SH-SY5Y (cell line): ENCODE data around the gene CCL26.

Source experiments
- GATA2 ChIP-seq: IDR thresholded peaks from 2 replicates; pipeline ENCODE4 v1.6.1; 2011; ENCODE audit warnings: mild to moderate bottlenecking, low read depth, low read length
- GATA3 ChIP-seq: IDR thresholded peaks from 2 replicates; pipeline ENCODE4 v1.6.1; 2011; ENCODE audit warnings: low read depth, mild to moderate bottlenecking, low read length, moderate library complexity

The CCL26 gene

DNA sequence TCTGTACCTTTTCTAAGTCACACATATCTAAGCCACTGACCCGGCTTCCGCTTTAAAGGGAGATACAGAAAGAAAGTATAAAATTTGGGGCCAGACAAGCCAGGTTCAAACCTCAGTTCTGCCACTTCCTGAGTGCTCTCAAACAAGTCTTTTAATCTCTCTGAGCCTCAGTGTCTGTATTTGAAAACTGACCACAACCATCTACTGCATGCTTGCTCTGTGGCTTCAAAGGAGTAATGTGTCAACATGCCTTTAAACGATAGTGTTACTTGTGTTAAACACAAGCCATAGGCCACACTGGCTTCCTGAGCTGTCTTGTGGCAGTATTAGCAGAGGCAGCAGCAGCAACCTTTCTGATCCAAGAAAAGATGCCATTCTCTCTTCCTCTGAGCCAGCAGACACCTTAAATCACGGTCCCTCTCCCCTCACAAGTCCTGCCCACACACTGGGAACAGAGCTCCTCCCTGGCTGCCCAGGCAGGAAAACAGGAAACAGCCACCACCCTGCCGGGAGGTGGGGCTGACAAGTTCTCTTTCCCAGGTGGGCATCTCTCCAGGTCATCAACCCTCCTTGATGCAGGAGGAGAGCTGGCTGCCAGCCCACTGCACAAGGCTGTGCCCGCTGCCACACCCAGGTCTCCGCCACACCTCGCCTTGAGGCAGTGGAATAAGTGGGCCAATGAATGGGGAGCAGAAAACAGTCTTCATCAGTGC lies 44.0 kb downstream of the CCL26 start:
- no peak for TF ChIP-seq GATA2
- TF ChIP-seq GATA3: no peak

DNA sequence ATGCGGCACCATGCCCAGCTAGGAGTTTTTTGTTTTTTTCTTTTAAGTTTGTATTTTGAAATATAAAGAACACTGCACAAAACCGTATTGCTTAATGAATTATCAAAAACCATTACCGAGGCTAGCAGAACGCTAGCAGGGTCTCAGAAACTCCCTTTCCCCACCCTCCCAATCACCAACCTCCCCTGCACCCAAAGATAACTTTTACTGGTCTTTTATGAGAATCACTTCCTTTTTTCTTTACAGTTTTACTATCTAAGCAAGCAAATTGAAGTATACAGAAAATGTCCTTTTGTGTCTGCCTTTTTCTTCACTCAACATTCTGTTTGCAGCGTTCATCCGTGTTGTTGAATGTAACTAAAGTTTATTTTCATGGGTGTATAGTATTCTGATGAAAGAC lies 46.7 kb downstream of the CCL26 start:
- TF ChIP-seq GATA3 (no peak), GATA2 (no peak)

DNA sequence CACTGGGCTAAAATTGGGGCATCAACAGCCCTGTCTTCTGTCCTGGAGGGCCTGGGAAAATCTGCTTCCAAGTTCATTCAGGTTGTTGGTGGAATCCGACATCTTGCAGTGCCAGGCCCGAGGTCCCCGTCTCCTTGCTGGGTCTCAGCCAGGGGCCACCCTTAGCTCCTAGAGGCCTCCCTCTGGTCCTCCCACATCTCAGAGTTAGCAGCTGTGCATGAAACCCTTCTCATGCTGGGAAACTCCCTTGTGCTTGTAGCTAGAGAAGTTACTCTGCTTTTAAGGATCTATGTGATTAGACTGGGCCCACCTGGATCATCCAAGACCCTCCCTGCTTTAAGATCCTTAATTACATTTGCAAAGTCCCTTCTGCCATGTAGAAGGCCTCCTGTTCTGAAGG lies 48.6 kb downstream of the CCL26 start:
- no peak for TF ChIP-seq GATA3
- TF ChIP-seq GATA2: no peak

- TF ChIP-seq GATA3 (no peak), GATA2 (no peak)
These were observed 49.6 kb downstream of the CCL26 start for GRCh38 chr7:75722373-75722772.

DNA sequence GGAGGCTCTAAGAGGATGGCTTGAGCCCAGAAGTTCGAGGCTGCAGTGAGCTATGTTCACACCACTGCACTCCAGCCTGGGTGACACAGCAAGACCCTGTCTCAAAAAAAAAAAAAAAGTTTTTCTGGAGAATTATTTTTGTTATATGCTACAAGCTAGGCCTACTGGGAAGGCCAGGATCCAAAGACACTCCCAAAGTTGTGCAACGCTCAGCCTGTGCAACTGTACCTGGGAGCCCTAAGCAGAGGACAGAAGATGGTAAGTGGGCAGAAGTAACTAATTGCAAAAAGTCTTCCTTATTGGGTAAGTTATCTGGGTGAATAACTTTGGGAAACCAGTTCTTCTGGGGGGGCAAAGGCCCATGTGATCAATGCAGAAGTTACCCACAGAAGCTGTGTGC lies 50.6 kb downstream of the CCL26 start:
- no peak for TF ChIP-seq GATA2

DNA sequence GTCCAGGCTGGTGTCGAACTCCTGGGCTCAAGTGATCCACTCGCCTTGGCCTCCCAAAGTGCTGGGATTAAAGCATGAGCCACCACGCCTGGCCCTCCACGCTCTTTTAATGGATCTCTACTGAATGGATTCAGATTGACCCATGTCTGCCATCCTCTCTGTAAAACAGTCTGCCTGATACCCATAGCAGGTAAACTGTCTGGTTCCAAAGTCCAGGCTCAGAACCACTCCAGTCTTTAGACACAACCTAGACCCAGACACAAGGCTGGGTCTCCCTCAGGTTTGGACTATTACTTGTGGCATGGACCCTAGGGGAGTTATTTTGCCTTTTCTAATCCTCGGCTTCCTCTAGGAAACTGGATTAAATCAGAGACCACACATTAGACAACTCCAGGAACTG lies 52.4 kb downstream of the CCL26 start:
- no peak for TF ChIP-seq GATA3
- TF ChIP-seq GATA2: no peak
